HCT116 (cell line): ENCODE measurements around the gene M6PR.

ENCODE experiments used
- CTCF ChIP-seq, 3 experiments: fragments of 200-600 bp in 1 of 3; sonication (generic) in 1 of 3; IDR thresholded peaks in 2 of 3; conservative IDR thresholded peaks in 1 of 3; 2 replicates each; pipeline ENCODE4 v1.5.1; 2012 to 2017; ENCODE audit warnings: low read depth in 2 of 3, low read length in 2 of 3, antibody characterized with exemption in 1 of 3, borderline replicate concordance in 1 of 3, control low read depth in 1 of 3, mild to moderate bottlenecking in 1 of 3, mixed read lengths in 1 of 3, mixed run types in 1 of 3, moderate library complexity in 1 of 3; ENCODE audit not compliant: insufficient read depth in 1 of 3
- JUND ChIP-seq: IDR thresholded peaks from 2 replicates; pipeline ENCODE4 v1.6.1; 2012
- RAD21 ChIP-seq: IDR thresholded peaks from 2 replicates; pipeline ENCODE4 v1.6.1; 2012; ENCODE audit warnings: low read depth, mild to moderate bottlenecking
- SP1 ChIP-seq: IDR thresholded peaks from 2 replicates; pipeline ENCODE4 v1.6.1; 2012; ENCODE audit warnings: low read depth
- ZBTB33 ChIP-seq: IDR thresholded peaks from 2 replicates; pipeline ENCODE4 v1.6.1; 2011; ENCODE audit warnings: mild to moderate bottlenecking, low read length, moderate library complexity; ENCODE audit not compliant: insufficient replicate concordance; ENCODE audit errors: extremely low read depth

- TF ChIP-seq ZBTB33 (no peak), RAD21 (no peak), JUND (no peak), CTCF (IDR thresholded peaks at IDR 0.05 in 2 of 3, conservative IDR thresholded peaks at IDR 0.05 in 1 of 3; ENCODE audit: borderline replicate concordance in 1 of 3, insufficient read depth in 1 of 3, low read depth in 2 of 3, low read length in 2 of 3) (no peak), SP1 (no peak)
These were observed 12.7 kb downstream of the M6PR start for GRCh38 chr12:8936735-8937134.
